Stimulated activated CD4-positive, alpha-beta T cell treated with anti-CD3 and anti-CD28 coated beads, Interleukin-1b, Interleukin-23, amount 100 ng/mL, for 48 hours (primary cell): ENCODE data around the gene PRKG2.
A peak's percentile ranks its signal among the peaks of the same experiment; 100 is the strongest.
"Not testable (repeated sequence)": the region's sequence is repeated elsewhere in the genome, so short reads cannot be mapped to it uniquely, and the experiment has no call there.

ENCODE experiments used
- DNase-seq: peaks from one replicate; pipeline ENCODE4 v3.0.0-alpha.2; 2020

PRKG2 gene, protein sequence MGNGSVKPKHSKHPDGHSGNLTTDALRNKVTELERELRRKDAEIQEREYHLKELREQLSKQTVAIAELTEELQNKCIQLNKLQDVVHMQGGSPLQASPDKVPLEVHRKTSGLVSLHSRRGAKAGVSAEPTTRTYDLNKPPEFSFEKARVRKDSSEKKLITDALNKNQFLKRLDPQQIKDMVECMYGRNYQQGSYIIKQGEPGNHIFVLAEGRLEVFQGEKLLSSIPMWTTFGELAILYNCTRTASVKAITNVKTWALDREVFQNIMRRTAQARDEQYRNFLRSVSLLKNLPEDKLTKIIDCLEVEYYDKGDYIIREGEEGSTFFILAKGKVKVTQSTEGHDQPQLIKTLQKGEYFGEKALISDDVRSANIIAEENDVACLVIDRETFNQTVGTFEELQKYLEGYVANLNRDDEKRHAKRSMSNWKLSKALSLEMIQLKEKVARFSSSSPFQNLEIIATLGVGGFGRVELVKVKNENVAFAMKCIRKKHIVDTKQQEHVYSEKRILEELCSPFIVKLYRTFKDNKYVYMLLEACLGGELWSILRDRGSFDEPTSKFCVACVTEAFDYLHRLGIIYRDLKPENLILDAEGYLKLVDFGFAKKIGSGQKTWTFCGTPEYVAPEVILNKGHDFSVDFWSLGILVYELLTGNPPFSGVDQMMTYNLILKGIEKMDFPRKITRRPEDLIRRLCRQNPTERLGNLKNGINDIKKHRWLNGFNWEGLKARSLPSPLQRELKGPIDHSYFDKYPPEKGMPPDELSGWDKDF

GRCh38 chr4:81214881-81215868, at the start of gene PRKG2:
Gene PRKG2, minus strand, starts transcription at chr4:81215222. Its CDS starts 10,175 bp downstream, at chr4:81205047.
- DNase-seq = peak; percentile 1

DNA sequence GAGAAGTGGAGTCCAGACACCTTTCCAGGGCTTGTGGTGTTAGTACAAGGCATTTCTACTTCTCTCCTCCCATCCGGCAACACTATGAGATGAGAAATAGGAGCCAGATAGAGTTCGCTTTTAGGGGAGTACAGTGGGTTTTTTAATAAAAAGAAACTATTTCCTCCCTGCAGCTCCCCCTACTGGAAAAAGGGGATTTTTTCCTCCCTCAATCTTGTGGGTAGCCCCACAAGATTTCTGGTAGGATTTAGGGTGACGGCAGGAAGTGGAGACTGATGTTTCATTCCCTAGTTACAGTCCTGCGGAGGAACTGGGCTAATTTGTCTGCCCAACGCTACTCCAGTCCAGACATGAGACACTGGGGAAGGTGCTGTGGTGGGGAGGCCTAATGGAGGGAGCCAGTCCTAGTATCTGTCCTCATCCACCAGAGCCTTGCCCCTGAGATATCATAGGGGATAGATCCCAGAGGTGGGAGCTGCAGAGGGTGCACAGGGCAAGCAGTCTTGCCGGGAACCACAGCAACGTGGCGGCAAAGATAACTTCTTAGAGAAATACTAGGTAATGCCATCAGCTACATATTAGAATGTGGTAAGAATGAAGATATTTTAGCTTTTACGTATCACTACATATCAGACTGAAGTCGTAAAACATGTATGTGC, 45.5 kb upstream of the PRKG2 start:
- no peak for DNase-seq

DNA sequence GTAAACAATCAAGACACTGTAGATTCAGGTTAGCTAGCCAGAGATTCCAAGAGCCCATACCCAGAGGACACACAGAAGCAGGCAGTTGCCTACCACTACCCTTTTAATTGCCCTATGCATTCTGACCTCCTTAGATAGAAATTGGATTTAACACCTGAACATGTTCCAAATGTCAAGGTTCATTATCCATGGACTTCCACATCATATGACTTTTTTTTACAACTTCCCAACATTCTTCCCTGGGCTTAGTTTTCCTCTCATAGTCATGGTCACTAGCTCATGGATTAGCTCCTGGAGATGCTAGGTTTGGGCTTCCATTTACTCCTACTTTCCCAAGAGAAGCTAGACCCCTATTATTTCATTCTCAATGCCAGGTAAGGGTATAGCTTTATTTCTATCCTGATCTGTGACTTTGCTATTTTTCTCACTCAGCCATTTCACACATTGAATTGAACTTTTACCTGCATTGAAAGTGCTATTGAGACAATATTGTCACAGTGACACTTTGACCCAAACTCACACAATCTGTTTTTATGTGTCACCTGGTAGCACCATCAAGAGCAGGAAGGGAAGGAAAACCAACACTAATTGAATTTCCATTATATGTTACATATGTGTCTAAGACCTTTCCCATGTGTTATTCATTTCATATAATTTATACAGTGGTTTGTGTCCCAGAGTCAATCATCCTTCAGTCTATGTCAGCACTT, 44.0 kb upstream of the PRKG2 start:
- no peak for DNase-seq

DNA sequence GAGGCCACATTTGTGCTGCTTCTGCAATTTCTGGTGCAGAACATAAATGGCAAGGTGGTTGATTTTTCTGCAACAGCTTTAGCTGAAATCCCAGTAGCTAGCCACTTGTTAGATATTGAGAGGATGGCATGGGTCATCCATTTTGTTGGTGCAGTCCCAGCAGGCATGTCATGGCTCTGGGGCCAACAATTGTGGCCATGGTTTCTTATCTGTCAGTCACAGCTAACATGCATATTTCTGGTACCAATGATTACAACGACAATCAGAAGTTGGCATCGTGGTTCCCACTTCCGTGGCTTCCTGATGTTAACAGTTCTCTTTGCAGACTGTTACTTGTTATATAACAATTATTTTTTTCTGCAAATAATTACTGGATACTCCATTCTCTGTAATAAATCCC, 42.8 kb upstream of the PRKG2 start:
- no peak for DNase-seq

GRCh38 chr4:81257021-81257420, 42.0 kb upstream of the PRKG2 start:
- no peak for DNase-seq

DNA sequence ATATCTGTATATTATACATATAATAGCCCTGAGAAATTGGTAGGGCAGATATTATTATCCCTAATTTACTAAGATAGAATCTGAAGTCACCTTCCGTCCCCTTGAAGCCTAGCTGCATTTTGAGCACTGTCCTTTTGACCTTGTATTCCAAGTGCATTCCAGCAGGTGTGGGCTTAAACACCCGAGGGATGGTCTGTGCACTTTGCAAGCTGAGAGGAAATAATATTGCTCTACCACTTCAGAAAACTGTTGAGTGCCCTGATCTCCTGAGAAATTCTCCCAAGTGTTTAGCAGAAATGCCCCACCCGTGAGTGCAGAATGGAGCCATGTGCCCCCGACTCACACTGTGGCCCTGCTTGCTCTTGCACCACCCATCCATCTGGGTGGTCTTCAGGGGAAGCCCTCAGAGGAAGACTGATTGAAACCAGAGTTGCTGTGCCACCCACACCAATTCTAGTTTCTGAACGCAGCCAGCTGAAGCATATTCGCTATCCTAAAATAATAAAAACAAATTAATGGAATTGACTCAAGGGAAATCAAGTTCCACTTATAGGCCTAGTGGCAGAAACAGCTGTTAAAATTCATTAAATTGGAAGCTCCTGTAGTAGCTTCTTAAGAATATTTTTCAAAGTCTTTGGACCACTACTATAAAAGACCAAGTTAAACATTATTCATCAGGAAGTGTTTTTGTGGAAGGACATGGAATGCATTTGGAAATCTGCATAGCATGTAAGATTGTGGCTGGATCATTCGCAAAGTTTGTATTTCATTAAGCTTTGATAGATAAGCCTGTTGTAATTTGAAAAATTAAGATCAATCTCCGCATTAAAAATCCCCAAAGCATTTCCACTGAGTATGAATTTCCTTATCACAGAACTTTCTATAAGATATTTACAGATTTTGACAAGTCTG, 41.3 kb upstream of the PRKG2 start:
- DNase-seq = no peak

DNA sequence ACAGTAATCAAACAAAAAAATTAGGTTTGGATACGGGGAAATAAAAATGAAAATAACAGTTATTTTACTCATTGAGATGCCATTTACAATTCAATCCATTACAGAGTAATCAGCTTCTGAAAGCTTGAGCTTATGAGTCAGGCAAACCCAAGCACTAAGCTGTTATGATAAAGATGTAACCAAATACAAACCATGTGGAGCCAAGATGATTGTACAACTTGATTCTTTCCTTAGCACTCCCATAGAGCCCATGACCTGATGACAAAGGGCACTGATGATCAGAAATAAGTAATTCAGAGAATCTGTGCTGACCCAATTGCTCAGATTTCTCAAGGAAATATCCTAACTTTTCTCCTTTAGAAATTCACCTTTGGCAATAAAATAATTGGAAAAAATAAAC, 40.5 kb upstream of the PRKG2 start:
- DNase-seq = no peak

- no peak for DNase-seq
These were observed 35.4 kb upstream of the PRKG2 start for GRCh38 chr4:81250430-81250829.

GRCh38 chr4:81245218-81246009, 30.4 kb upstream of the PRKG2 start:
- DNase-seq = no peak

- no peak for DNase-seq
These were observed 22.8 kb upstream of the PRKG2 start for GRCh38 chr4:81237791-81238190.

DNA sequence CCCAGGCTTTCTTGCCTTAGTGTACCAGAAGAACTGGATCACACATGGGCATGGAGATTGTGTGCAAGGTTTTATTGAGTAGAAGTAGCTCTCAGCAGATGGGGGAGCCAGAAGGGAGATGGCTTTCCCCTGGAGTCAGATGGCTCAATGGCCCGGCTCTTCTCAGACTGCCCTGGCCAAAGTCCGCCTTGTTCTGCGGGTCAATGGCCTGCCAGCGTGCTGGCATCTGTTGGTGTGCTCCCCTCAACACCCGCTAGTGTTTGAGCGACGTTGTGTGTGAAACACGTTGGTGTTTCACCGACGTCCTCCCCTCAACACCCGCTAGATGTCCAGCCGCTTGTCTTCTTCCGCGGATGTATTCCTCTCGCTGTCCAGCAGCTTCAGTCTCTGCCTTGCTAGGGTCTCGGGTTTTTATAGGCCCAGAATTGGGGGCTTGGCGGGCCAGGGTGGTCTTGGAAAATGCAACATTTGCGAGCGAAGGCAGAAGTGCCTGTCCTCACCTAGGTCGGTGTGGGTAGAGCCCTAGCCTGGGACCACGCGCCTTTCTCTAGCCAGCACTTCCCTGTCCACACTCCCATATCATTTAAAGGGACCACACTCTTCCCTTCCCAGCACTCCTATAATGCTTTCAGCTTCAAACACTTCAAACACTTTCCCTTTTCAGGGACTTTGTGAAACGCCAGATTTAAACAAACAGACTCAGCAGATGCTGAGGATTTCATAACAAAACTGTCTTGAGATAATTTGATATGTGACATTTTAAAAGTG, 21.1 kb upstream of the PRKG2 start:
- DNase-seq = no peak

GRCh38 chr4:81227968-81228367, 12.9 kb upstream of the PRKG2 start:
- no peak for DNase-seq

GRCh38 chr4:81227138-81227537, 12.1 kb upstream of the PRKG2 start:
- no peak for DNase-seq

DNA sequence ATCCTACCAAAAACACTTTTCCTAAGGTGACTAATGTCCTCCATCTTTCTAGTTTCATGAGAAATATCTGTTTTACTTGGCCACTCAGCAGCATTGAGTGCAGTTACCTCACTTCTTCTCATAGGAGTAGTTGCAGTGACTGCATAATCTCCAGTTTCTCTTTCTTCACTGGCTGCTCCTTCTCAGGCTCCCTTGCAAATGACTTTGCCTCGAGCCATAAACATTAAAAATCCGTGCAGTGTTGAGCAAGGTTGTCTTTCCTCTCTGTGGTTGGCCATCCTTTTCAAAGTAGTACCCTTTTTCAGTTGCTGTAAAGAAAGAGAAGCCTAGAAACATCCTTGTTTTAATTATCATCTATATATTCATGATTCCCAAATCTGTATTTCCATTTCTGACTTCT, 10.2 kb upstream of the PRKG2 start:
- no peak for DNase-seq

DNA sequence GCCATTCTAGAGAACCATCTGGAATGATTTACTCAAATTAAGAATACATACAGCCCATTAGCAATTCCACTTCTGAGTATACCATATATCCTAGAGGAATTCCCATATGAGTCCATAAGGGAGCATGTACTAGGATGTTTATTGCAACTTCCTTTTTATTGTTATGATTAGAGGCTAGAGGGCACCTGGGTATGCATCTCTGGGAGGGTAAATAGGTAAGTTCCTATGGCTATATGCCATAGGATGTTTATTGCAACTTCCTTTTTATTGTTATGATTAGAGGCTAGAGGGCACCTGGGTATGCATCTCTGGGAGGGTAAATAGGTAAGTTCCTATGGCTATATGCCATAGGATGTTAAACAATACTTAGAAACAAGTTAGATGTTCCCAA, 7.1 kb upstream of the PRKG2 start:
- DNase-seq = not testable (repeated sequence)

GRCh38 chr4:81221303-81222081, 6.5 kb upstream of the PRKG2 start:
- no peak for DNase-seq

DNA sequence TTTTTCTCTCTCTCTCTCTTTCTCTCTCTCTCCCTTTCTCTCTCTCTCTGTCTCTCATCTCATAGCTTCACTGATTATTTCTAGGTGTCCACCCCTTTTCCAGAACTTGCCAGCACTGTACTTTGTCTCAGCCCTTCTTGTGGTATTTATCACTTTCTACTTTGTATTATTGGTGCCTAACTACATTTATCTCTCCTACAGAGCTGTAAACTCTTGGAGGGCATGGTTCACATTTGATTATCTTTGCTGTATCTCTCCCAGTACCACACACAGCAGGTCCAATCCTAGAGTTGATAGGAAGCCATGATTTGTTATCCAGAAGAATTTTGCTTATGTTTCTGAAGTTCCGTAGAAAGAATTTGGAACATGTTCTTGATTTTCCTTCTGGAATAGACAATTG, 5.2 kb upstream of the PRKG2 start:
- DNase-seq = no peak

- DNase-seq = no peak
These were observed 3.2 kb upstream of the PRKG2 start for GRCh38 chr4:81218206-81218605.
